Fibroblast of gingiva (primary cell): Measurements from ENCODE around the gene WAC.
"Not testable (repeated sequence)": the region's sequence is repeated elsewhere in the genome, so short reads cannot be mapped to it uniquely, and the experiment has no call there.

Source experiments
- DNase-seq: peaks from one replicate; pipeline ENCODE4 v3.0.0-alpha.2; 2011; ENCODE audit warnings: low read depth

WAC gene, protein sequence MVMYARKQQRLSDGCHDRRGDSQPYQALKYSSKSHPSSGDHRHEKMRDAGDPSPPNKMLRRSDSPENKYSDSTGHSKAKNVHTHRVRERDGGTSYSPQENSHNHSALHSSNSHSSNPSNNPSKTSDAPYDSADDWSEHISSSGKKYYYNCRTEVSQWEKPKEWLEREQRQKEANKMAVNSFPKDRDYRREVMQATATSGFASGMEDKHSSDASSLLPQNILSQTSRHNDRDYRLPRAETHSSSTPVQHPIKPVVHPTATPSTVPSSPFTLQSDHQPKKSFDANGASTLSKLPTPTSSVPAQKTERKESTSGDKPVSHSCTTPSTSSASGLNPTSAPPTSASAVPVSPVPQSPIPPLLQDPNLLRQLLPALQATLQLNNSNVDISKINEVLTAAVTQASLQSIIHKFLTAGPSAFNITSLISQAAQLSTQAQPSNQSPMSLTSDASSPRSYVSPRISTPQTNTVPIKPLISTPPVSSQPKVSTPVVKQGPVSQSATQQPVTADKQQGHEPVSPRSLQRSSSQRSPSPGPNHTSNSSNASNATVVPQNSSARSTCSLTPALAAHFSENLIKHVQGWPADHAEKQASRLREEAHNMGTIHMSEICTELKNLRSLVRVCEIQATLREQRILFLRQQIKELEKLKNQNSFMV

DNA sequence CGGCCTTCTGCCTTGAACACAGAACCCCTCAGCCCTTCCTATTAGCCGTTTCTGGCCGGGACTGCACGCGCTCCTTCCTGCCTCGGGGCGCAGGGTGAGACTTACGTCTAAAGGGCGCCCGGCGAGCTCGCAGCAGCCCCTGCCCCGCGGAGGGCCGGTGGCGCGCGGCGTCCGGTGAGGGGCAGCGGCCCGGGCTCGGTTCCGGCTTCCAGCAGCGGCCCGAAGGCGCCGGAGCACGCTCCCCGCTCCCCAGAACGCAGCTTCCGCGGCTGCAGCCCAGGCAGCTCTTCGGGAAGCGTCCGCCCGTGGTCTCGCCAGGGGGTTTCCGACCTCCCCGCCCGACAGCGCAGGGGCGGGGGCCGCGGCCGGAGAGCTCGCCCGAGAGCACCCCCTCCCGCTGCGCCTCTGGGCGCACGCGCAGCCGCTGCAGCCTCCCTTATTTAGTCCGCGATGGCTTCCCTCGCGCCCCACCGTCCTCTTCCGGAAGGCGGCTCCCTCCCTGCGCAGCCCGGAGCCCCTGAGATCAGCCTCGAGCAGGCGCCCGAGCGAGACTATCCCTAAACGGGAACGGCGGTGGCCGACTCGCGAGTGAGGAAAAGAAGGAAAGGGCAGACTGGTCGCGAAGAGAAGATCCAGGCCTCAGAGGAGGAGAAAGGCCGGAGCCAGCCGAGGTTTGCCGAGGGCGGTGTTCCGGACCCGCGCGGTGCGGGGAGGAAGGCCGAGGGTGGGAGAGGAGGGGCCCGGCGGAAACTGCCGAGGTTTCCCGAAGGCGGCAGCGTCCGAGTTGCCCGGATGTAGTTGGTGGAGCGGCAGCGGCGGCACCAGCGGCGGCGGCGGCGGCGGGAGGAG is at the start of gene WAC:
Gene WAC (plus strand): TSS at position 782 of the 849 bp plus-strand sequence. CDS start 462 bp downstream, outside the sequence.
- peak; percentile 93 for DNase-seq

DNA sequence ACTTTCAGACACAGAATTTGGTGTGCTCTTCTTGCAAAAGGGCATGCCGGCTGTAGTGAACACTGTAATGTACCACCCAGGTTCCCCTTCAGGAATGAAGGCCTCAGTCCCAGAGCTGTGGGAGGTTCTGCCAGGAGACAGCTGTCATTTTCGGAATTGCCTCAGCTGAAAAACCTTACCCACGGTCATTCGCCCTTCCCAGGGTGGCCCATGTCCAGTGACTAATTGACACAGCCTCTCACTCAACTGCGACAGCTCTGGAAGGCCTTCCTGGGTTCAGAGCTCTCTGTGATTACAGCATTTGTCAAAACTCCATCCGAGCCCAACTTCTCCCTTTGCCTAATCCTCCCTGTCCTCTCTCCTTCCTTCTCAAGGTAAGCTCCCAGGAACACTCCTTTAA is 43.7 kb upstream of the WAC start:
- no peak for DNase-seq

DNA sequence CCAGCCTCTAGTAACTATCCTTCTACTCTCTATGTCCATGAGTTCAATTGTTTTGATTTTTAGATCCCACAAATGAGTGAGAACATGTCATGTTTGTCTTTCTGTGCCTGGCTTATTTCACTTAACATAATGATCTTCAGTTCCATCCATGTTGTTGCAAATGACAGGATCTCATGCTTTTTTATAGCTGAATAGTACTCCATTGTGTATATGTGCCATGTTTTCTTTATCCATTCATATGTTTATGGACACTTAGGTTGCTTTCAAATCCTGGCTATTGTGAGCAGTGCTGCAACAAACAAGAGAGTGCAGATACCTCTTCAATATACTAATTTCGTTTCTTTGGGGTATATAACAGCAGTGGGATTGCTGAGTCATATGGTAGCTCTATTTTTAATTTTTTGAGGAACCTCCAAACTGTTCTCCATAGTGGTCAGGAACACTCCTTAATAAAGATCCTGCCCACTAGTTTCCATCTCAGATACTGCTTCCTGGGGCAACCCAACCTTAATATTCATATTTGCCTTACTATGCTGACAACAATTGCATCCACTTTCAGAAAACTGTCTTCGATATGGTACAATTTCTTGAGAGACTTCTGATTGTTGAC is 42.6 kb upstream of the WAC start:
- DNase-seq: not testable (repeated sequence)

DNA sequence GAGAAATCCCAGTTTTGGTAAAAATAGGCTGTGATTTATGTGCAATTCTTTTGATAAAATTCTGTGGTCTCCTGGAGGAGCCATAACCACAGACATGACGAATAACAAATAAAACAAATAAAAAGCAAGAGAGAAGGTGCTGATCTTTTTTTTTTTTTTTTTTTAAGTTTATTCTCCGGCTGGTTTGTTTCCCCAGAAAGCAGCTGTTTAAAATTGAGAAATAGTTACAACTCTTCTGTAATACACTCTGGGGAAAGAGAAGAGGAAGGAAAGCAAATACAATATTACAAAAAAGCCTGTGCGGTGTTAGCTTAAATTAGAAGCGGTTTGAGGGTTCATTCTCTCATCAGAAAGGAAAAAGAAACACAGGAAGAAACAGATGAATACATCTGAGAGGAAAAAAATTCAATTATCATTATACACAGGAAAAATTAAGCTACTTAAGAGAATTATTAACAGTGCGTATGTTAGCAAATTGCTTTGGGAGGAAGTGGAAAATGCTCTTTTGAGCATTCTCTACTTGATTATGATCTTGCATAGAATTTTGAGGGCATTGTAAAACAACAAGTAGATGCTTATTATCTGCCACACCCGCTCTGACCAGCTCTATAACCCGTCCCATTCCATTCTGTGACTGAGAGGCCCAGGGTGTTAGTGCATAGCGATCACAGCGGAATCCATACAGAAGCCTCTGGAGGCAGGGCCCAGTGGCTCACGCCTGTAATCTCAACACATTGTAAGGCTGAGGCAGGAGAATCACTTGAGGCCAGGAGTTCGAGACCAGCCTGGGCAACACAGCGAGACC is 40.6 kb upstream of the WAC start:
- no peak for DNase-seq

DNA sequence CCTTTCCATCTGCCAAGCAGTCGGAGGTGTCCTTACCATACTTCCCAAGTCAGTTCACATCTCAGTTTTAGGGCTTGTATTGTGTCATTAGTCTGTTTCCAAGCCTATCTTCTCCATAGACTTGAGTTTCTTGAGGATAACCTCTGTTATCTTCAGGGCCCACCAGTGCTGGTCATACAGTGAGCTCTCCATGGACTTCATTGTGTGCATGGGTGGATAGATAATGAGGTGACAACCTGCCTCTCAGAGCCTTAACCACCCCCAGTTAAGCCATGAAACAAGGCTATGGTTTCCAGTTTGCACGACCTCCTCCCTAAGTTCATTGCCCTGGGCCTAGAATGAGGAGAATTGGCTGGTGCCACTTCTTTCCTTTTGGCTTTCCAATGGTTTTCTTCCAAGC is 38.5 kb upstream of the WAC start:
- no peak for DNase-seq

DNA sequence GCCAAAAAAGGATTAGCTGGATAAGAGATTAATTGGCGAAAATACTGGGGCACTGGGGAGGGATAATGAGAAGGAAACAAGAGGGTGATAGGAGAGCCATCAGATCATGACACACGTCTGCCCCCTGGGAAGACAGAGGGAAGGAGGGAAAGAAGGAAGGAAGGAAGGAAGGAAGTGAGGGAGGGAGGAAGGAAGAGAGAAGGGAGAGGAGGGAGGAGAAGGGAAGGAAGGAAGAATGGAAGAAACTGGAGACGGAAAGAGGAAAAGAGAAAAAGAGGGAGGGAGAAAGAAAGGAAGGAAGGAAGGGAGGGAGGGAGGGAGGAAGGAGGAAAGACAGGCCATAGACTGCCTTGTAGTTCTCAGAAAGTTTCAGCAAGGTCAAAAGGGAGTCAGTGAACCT is 37.8 kb upstream of the WAC start:
- no peak for DNase-seq

DNA sequence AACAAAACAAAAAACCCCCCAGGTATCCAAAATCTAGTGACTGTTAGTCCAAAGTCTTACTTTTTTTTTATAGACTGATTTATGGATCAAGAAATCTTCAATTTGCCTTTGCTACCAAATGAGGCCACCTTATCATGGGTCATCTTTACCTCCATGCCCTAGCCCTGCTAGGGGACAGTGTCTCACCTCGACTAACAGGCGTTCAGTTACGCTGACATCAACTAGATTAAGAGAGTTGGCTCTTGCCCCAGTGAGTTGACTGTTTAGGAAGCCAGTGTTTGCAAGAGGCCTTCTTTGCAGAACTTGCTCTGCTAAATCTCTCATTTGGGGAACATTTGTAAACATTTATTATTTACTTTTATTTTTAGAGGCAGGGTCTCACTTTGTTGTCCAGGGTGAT is 36.9 kb upstream of the WAC start:
- no peak for DNase-seq

DNA sequence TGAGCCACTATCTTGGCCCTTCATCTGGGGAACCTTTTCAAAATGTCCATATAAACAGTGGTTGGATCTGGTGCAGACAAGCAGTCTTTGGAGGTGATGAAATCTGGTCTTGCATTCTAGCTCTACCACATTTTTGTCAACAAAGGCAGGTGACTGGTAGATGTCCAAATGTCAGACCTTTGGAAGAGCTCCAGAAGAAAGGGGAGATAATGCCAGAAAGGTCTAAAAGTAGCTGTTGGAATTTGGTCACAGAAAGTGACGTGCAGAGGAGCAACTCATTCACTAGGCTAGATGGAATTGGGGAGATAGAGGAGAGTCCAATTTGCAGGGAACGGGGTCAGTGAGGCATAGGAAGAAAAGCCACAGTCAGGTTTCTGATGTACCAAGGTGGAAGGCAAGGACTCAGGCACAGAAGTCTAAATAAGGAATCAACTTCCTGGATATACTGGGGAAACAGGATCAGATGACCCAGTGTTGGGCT is 36.4 kb upstream of the WAC start:
- no peak for DNase-seq

DNA sequence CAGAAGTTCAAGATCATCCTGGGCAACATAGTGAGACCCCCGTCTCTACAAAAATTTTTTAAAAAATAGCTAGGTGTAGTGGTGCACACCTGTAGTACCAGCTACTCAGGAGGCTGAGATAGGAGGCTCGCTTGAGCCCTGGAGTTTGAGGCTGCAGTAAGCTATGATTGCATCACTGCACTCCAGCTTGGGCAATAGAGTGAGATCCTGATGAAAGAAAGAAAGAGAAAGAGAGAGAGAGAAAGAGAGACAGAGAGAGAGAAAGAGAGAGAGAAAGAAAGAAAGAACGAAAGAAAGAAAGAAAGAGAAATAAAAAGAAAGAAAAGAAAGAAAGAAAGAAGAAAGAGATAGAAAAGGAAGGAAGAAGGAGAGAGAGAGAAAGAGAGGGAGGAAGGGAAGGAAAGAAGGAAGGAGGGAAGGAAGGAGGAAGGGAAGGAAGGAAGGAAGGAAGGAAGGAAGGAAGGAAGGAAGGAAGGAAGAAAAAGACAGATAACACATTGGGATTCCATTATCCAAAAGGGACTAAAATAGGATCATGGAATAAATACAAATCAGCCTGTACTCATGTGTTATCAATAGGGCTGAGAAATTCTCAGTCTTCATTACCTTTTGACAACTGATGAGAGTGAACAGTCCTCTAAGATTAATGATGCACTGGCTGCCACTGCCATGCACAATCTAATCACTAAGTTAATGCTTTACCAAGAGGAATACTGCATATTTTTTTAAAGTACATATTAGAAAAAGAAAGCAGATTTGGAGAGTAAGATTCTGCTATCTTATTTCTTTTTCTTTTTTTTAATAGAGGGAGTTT is 35.4 kb upstream of the WAC start:
- DNase-seq: no peak

DNA sequence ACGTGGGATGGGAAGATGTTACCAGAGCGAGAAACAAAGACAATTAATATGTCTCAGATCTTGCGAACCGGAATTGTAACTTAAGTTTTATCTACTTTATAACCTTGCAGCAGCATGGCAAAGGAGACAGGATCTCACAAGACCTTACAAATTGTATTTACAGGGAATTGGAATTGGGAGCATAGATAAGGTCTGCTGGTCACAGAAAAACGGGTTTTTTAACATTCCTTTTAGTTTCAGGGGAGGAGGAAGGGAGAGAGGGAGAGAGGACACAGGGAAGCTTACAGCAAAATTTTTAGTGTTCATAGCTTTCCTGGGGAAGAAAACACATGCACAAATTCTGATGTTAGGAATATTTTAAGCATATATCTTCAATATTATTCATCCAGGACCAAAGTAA is 32.7 kb upstream of the WAC start:
- DNase-seq: not testable (repeated sequence)

DNA sequence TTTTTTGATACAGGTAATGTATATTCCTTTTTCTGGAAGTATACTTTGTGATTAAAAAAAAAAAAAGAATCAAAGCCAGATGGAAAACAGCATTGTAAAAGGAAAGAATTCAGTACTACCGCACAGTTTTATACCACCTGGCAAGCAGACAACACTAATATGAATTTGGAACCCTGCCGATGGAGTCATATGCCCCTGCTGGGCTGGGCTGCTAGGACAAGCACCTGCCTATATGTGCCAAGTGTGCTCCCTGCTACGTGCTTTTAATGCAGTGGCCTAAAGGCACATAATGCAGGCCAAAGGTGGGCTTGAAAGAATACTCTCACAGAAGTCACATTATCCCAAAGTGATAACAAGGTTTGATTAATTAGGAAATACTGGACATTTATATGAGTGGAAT is 29.8 kb upstream of the WAC start:
- no peak for DNase-seq

DNA sequence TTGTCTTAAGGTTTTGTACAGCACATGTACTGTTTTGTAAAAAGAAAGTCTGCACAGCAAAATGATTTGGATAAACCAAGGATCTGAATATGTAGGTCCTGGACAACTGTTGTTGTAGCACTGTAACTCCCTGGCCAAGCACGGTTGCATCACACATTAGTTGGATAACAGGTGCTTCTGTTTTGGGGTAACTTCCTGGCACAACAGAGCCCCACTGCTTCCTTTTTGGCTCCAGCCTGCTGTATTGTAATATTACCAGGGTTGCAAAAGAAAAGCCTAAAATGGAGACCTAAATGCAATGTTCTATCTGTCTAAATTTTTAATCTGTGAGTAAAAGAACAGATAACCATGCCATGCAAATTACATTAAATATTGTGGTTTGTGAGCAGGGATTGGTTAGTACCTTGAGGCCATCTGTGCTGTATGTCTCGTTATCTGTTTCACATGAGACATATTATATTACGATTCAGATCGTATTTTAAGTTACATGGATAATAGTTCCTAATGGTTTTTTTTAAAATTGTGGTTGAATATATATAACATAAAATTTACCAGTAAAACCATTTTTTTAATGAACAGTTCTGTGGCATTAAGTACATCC is 27.5 kb upstream of the WAC start:
- DNase-seq: no peak

DNA sequence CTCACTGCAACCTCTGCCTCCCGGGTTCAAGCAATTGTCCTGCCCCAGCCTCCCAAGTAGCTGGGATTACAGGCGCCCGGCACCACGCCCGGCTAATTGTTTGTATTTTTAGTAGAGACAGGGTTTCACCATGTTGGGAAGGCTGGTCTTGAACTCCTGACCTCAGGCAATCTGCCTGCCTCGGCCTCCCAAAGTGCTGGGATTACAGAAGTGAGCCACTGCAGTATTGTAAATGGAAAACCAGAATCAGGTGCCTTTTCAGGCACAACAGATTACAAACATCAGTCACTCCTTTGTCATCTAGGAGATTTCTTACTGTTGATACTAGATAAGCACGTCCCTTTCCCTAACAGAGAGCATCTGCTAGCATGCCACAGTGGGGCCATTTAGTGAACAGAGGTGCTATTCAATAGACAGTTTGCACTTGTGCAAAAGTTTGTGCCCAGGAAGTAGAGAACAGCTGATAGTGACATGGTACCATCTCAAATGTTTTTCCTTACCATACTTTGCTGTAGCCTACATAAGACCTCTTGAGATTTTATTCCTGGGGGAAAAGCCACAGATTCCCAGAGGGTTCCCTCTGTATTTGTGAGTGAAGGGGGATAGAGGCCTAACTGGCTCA is 24.5 kb upstream of the WAC start:
- no peak for DNase-seq

DNA sequence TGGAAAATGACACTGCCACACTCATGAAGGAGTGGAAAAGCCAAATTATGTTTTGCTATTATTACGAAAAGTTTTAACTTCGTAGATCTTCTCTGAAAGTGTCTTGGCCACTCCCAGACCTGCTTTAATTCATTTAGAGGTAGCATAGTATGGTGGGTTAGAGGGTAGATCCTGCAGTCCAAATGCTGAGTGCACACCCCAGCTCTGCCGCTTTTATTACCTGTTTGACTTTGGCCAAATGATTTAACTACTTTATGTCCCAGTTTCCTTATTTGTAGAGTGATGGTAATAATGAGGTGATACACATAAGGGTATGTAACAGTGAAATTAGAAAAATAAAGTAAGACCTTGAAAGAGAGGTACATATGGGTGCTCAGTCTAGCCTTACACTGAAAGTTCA is 23.6 kb upstream of the WAC start:
- DNase-seq: no peak

DNA sequence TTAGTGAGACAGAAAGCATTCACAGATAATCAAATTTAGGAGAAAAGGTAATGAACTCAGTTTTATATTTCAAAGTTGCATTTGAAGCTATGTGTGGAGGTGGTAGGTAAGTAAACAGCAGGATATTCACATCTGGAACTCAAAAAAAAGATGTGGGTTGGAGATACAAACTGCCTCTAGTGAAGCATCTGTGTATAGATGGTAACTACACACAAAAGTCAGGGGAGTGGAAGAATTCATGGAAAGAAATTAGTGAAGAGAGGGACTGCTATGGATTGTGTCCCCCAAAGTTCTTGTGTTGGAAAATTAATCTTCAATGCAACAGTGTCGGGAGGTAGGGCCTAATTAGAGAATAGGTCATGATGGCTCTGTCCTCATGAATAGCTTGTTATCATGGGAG is 18.3 kb upstream of the WAC start:
- DNase-seq: no peak

DNA sequence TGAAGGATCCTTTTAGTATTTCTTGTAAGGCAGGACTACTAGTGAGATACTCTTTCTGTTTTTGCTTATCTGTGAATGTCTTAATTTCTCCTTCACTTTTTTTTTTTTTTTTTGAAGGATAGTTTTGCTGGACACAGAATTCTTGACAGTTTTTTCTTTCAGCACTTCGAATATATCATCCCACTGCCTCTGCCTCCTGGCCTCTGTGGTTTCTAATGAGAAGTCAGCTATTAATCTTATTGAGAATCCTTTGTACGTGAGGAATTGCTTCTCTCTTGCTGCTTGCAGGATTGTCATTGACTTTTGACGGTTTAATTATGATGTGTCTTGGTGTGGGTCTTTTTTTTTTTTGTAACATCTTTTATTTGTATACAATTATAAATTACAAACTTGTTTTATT is 12.6 kb upstream of the WAC start:
- DNase-seq: no peak

DNA sequence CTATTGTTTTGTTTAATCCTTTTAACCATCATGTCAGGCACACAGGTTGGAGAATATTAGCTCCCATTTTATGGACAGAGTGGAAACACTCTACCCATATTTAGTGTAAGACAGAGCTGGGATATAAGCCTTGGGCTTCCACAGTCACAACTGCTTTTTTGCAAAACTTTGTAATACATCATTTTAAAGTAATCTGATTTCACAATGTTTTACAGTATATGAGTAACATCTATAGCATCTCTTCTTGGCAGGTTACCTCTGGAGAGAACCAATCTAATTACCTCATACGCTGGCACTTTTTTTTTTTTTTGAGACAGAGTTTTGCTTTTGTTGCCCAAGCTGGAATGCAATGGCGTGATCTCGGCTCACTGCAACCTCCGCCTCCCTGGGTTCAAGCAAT is 12.1 kb upstream of the WAC start:
- peak; percentile 76 for DNase-seq

DNA sequence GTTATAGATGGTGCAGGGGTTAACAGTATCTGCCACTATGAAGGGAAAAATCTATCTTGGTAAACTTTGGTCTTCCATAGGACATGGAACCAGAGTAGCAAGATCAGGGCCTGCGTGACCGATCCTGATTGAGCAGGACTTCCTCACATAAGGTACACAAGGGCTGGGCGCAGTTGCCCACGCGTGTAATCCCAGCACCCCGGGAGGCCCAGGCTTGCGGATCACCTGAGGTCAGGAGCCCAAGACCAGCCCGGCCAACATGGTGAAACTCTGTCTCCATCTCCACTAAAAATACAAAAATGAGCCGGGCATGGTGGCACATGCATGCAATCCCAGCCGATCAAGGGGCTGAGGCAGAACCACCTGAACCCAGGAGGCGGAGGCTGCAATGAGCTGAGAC is 11.0 kb upstream of the WAC start:
- not testable (repeated sequence) for DNase-seq

DNA sequence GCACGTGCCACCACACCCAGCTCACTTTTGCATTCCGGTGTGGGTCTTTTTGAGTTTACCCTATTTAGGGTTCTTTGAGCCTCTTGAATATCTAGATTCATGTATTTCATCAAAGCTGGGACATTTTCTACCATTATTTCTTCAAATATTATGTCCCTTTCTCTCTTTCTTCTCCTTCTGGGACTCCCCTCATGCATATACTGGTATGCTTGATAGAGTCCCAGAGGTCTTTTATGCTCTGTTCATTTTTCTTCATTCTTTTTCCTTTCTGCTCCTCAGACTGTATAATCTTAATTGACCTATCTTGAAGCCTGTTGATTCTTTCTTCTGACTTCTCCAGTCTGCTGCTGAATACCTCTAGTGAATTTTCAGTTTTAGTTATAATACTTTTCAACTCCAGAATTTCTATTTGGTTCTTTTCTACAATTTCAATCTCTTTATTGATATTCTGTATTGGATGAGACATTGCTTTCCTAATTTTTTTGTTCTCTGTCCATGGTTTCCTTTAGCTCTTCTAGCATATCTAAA is 9.1 kb upstream of the WAC start:
- DNase-seq: no peak
